GM18517 (cell line): ENCODE results near the gene PCBP3.
"Not testable (repeated sequence)": the region's sequence is repeated elsewhere in the genome, so short reads cannot be mapped to it uniquely, and the experiment has no call there.

Experiments
- ATAC-seq: cut with Tn5 transposase; IDR thresholded peaks from one replicate; pipeline ENCODE4 v1.9.1; 2021; ENCODE audit warnings: mild to moderate bottlenecking, moderate library complexity; ENCODE audit not compliant: unreplicated experiment

The PCBP3 gene

DNA sequence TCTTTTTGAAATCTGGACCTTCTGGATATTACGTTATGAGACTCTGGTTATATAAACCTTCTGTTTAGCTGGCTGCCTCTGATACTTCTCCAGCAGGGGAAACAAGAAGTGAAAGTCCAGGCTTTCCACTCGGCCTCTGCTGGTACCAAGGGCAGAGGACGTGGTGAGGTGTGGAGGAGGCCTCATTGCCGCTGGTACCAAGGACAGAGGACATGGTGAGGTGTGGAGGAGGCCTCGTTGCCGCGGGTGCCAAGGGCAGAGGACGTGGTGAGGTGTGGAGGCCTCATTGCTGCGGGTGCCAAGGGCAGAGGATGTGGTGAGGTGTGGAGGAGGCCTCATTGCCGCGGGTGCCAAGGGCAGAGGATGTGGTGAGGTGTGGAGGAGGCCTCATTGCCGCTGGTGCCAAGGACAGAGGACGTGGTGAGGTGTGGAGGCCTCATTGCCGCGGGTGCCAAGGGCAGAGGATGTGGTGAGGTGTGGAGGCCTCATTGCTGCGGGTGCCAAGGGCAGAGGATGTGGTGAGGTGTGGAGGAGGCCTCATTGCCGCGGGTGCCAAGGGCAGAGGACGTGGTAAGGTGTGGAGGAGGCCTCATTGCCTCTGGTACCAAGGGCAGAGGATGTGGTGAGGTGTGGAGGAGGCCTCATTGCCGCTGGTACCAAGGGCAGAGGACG is 242.5 kb downstream of the PCBP3 start:
- not testable (repeated sequence) for ATAC-seq

DNA sequence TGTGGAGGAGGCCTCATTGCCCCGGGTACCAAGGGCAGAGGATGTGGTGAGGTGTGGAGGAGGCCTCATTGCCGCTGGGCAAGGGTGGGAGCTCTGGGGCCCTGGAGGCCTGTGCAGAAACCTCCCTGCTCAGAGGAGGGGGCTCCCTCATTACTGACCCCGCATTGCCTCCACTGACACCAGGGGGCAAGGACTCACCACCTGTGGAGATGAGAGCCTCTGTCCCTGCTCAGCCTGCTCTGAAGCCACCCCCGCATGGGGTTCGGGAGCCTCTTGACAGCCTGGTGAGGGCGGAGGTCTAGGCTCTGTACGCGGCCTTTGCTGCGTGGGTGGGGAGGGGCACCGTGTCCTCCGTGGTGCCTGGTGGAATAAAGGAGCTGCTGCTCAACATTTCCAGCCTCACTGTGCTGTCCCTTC is 243.1 kb downstream of the PCBP3 start:
- no peak for ATAC-seq

DNA sequence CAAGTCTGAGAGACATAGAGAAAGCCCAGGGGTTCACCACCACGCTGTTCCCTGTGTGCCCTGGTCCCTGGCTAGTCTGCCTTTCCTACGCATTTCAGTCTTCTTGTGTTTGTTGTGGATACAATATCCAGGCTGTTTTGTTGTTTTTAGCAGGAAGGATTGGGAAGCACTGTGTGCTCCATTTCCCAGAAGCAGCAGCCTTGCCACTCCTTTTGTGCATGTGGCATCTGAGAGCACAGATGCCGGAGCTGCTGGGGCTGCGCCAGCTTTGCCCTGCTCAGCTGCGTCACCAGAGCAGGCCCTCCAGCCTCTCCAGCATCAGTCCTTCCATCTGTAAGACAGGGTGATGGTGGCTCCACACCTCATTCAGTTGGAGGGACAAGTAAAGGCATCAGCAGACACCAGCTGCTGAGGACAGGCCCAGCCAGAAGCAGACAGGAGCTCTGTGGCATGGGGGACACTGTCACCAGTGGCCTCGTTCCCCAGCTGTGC is 243.6 kb downstream of the PCBP3 start:
- no peak for ATAC-seq

DNA sequence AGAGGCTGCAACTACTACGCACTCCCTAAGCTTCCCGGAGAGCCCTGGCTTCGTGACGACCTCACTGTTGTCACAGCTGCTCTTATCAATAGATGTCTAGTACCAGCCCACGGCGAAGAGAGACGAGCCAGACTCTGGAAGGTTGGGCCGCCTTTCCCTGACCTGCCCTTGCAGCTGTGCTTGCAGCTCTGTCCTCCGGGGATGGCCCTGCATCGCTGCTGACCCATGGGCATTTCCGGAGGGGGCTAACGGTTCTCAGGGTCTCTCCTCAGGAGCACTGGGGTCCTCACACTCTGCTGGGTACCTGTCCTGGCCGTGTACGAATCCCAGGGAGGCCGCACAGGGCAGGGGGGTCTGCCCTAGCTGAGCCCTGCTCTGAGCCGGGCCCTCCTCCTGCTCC is 244.3 kb downstream of the PCBP3 start:
- no peak for ATAC-seq

DNA sequence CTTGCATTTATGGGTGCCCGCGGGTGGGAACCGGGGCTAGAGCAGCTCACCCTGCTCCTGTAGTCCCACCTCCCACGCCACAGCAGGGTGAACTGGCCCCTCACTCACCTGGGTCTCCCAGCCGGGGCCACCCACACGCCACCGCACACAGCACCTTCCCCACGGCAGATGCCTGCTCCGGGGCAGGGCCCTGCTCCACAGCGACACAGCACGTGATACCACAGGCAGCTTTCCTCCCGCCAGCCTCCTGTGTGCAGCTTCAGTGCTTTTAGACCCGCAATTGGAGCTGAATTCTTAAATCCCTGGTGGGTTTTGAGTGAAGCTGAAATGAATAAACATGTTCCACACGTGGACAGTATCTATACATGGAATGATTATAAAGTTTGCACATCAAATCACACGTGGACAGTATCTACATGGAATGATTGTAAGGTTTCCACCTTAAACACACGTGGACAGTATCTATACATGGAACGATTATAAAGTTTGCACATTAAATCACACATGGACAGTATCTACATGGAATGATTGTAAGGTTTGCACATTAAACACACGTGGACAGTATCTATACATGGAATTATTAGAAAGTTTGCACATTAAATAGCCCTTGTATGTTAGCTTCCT is 245.0 kb downstream of the PCBP3 start:
- no peak for ATAC-seq

DNA sequence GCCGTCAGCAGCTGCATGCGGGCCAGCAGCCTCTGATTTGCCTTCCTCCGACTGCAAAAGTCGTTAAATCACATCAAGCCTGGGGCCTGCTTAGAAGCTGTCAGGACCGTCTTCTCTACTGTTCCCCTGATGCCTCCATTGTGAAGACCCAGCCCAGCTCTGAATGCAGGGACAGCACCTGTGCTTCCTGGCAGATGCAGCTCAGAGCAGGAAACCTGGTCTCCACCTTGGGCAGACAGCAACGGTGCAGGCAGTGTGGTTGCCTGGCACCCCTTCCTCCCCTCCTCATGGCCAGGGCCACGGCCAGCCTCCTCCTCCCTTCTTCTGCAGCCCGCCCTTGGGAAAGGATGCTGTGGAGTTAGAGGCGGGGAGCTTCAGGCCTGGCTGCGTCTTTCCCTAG is 245.7 kb downstream of the PCBP3 start:
- no peak for ATAC-seq

DNA sequence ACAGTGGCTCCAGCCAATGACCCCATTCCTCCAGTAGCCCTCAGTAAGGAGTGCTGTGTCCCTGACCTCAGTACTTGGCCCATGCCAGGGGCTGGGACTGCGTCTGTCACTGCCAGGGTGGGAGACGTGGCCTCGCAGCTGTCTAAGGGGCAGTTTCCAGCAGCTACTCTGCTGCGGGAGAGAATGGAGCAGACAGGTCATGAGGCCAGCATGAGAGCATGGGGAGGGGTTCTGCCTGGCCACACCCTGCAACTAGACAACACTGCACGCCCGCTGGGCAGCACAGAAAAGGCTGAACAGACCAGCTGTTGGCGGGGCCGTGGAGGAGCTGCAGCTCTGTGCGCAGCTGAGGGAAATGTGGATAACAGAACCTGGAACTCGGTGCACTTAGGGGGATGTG is 246.4 kb downstream of the PCBP3 start:
- no peak for ATAC-seq

DNA sequence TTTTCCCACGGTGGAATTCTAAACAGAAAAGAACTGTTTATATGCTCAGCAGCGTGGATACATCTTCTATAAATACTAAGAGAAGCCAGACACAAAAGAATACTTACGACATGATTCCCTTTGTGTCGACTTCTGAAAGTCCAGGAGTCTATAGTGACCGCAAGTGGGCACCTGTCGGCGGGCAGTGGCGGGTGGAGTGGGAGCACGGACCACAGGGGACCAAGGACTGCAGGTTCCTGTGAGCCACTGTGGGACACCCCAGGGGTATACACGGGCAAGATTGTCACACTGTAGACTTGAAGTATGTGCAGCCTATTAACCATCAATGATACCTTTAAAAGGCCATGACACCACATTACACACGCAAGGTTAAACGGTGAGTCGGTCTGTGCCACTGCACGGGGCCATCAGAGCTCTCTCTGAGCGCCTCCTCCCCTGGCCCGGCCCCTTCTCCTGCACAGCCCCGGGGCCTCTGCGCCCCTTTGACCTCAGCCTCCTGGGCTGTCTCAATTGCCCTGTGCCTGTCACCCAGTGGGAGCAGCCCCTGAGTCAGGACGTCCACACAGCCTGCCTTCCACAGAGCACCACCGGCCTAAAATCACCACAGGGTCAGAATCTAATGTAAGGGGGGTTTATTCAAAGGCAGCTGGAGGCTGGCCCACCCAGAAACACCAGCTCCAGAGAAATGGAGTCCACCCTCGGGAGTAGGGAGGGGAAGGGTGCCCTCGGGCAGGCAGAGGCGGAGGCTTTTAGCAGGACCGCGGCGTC is 248.0 kb downstream of the PCBP3 start:
- no peak for ATAC-seq

DNA sequence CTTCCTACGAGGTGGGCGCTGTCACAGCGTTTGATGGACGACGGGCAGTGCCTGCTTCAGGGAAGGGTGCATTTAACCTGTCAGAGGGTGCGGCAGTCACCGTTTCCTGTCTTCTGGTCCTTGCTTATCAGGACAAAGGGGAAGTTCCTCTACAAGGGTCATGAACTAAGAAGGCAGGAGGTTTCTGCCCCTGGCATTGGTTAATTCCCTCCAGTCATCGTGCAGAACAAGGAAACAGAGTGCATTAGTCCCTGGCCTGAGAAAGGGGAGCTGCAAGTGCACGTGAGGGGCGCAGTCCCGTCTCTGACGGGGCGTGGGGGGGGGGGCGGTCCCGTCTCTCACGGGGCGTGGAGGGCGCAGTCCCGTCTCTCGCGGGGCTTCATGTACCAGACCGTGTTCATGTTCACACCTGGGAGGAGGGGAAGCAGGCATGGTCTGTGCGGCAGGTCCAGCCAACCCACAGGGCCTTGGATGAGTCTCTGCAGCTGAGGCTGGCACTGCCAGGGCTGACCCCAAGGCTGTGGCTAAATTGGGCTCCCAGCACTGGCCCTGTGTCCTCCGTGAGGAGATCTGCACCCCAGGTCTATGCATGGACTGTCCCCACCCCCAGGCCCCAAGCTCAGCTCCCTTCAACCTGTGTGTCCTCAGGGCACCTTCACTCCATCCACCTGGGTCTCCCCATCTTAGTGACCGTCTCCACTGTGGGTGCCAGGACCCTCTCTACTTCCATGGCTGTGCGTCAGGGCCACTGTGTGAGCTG is 248.8 kb downstream of the PCBP3 start:
- no peak for ATAC-seq

DNA sequence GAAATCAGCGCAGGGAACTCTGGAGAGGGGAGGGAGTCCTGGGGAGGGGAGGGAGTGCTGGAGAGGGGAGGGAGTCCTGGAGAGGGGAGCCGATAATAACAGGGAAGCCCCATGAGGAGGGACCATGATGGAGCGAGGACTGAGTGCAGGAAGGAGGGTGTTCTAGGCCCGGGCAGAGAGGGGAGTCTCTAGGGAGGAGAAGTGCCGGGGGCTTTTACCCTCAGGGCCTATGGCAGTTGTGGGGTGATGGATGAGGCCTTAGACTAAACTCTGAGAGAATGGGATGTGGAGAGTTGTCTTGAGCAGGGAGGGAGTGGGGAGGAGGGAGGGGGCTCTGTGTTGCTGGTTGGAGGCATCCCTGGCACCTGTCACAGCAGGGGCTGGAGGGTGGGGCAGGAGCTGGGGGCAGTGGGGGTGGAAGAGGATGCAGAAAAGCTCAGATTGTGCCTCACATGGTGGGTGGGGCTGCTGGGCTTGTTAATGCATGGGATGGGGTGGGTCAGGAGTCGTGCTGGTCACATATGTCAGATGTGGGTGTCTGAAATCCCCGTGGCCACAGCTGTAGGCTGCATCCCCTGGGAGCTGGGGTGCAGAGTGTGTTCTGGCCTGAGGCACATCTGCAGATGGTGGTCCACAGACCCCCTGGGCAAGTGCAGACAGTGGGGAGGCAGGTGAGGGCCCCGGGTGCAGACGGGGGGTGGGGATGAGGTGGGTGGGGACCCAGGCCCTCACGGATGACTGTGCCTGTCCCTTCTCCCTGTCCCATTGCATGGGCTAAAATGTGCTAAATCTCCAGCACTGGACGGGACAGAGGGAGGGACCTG is 249.6 kb downstream of the PCBP3 start:
- ATAC-seq, result no peak

DNA sequence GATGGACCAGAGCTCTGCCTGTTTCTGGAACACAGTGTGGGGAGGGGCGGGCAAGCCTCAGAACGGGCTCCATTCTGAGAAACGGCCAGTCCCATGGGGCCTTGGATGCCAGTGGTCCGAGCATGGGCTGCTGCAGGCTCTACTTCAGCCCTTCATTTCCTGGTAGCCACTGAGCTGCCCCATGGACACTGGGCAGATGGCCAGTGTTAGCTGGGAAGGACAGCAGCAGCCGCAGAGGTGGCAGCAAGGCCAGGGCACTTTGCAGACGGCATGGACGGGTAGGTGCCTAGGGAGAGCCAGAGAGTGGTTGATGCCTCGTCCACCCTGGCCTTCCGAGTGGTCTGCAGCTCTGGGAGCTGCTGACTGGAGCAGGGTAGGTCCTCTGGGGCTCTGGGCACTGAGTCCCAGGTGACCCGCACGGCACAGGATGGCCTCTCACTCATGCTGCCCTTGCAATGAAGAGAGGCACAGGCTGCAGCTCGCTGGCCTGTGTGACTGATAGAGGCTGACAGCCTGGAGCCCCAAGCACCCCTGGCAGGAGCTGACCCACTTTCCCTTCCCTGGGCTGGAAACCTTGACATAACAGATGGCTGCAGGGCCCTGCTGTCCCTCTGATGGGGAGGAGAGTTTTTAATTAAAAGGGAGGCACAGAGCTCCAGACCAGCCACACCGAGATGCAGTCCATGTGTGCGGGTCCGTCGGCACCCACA is 250.4 kb downstream of the PCBP3 start:
- no peak for ATAC-seq

DNA sequence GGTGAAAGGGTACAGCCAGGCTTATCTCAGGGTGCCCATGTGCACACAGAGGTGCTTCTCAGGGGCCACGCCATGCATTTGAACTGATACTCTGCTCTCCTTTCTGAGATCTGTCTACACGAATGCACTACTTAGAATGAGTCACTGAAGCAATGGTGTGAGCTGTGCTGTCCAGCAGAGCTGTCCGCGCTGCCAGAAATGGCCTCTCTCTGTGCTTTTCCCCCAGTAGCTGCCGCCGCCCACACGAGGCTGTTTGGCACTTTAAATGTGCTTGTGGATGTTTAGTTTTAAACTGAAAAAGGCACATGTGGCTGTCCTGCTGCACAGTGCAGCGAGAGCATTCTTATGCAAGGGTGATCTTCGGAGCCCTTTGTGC is 250.9 kb downstream of the PCBP3 start:
- ATAC-seq, result no peak

DNA sequence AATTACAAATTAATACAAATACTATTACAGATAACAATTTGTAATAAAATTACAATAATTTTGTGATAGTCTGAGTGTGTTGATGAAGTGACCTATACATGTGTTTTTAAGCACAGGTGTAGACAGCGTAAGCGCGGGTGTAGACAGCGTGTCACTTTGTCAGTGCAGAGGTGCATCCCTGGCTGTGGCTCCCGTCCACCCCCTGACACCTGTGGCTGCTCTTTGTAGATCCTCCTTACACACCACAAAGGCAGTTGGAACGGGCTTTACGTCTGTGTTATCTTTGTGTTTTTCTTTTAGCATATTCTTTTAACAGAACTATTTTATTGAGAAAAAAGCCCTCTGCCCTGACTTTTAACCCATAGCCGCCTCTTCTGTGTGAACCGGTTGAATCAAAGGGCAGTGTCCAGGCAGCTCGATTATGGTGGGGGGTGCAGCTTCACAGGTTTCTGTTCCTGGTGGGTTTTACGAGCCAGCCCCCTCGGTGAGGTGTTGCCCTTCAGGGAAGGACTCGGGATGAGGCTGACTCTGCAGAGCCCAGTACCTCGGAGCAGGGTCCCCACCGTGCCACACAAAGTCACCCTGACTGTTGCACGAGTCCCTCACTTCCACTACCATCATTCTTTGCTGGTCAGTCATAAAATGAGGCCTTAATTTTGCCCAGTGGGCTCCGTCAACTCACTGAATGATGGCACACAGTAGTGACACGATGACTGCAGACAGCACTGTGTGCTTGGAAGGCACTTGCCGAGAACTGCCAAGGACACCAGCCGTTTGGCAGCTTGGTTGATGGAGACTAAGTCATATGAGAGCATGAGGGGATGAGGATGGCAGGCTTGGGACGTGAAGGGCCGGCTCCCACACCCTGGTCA is 251.6 kb downstream of the PCBP3 start:
- ATAC-seq, result no peak

DNA sequence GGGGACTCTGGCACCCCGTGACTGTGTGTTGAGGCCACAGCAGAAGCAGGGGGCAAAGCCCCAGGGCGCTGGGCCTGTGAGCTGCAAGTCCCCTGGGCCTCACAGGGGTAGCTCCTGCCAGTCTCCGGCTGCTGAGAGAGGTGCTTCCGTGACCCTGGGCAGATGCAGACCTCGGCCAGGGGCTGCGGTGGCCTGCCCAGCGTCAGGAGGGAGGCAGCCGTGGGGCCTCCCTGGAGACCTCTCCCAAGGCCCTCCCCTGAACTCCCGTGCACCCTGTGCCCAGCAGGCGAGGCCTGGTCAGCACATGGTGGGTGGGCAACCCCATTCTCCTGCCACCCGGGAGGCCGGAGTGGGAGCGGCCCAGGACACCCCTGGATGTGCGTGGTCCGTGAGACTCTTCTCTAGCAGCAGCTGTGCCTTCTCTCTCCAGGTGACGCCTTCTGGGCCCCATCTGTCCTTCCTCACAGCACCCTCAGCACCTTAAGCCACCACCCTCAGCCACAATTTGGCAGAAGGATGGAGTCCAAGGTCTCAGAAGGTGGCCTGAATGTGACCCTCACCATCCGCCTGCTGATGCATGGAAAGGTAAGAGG is 252.3 kb downstream of the PCBP3 start:
- no peak for ATAC-seq

DNA sequence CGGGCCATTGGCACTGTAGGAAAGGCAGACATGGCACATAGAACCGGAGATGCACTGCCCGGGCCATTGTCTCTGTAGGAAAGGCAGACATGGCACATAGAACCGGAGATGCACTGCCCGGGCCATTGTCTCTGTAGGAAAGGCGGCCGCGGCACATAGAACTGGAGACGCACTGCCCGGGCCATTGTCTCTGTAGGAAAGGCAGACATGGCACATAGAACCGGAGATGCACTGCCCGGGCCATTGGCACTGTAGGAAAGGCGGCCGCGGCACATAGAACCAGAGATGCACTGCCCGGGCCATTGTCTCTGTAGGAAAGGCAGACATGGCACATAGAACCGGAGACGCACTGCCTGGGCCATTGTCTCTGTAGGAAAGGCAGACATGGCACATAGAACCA is 252.9 kb downstream of the PCBP3 start:
- ATAC-seq, result not testable (repeated sequence)

DNA sequence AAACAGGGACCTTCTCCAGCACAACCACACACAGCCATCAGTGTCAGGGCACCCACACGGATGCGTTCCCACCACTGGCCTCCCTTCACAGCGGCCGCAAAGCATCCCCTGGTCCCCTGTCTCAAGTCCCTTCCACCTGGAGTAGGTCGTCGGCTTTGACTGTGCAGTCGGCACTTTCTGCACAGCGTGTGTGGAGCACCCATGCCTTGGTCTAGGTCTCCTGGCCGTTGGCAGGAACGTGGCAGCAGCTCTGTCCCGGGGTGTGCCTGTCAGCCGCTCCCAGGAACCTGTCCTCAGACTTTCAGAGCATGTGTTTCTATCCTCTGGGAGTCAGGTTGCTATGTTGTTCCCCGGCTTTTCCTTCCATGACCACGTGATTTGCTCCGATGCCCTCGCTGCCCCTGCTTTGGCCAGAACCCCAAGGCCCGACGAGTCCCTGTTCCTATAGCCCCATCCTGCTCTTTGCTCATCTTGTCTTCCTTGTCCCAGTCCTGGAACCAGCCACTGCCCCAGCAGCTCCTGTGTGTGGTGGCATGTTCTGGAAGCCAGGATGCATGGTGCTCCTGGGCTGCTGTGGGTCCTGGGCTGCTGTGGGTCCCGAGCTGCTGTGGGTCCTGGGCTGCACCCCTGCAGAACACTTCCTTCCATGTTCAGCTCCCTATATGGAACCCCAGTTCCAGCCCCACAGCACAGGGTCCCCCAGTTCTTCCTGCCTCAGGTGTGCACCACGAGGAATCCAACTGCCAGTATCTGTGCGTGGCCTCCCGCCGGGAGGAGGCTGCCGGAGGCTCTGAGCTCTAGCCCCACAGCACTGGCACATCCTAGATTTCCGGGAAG is 253.9 kb downstream of the PCBP3 start:
- no peak for ATAC-seq

DNA sequence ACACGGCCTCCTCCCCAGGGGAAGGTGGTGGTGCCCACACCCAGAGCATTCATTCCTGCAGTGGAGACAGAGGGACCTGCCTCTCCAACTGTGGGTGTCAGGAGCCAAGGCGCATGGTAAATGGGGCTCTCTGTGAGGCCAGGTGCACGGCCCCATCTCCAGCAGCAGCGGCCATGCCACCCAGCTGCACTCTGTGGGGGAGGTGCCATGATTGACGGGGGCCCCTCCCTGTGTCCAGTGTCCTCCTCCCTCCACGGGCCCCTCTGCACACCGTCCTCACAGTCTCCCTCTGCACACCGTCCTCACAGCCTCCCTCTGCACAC is 254.5 kb downstream of the PCBP3 start:
- no peak for ATAC-seq

DNA sequence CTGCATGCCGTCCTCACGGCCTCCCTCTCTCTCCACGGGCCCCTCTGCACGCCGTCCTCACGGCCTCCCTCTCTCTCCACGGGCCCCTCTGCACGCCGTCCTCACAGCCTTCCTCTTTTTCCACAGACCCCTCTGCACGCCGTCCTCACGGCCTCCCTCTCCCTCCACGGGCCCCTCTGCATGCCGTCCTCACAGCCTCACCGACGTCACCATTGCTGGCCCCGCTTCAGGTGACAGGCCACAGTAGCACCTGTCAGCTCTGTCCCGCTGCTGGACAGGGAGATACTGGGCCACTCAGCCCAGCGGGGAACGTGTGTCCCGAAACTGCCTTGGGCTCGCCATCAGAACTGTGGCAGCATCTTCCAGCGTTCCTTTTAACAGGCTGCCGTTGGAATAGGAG is 255.3 kb downstream of the PCBP3 start:
- no peak for ATAC-seq
